Measurements from ENCODE around the gene MGAT5. TPM values are rescaled to one million over a fixed set of nuclear protein-coding genes. Genes with fewer than 3 reads are reported as not detected.
A peak's percentile ranks its signal among the peaks of the same experiment; 100 is the strongest.

The MGAT5 gene
- total and polyA plus RNA-seq, 4 donors = 6.1 to 49.7 (median 22.1) TPM

DNA sequence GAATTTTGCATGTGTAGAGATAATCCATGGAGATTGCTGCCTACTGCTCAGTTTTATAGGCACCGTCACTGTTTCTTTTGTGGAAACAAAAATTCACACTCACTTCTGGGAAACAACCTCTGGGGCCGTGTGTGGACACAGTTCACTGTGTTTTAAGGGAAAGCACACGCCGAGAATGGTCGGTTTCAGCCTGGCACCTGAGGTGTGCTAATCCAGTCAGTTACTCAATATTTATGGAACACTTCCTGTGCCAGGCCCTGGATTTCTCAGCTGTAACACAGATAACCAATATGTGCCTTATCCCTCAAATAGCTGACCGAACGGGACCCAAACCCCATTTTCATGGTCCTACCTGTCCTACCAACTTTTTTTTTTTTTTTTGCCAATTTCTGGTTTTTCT is 179.6 kb downstream of the MGAT5 start:
- Histone ChIP-seq H3K4me3 (ENCODE audit: low read length in 2 of 2) (no peak overlapping the region), H3K4me1 (ENCODE audit: control insufficient read depth in 1 of 2, insufficient read depth in 2 of 2, low read length in 2 of 2) (no peaks in the 10 kb centered on the region), H3K36me3 (ENCODE audit: control insufficient read depth in 1 of 2, insufficient read depth in 2 of 2, low read length in 1 of 2) (no peaks in the 10 kb centered on the region), H3K27me3 (ENCODE audit: control insufficient read depth in 1 of 2, insufficient read depth in 2 of 2, low read length in 1 of 2) (no peaks in the 10 kb centered on the region), H3K9me3 (ENCODE audit: control insufficient read depth, low read length) (no peaks in the 10 kb centered on the region), H3K27ac (ENCODE audit: low read depth in 1 of 2, low read length in 2 of 2) (no peak overlapping the region)
- intact Hi-C loops (cut with DNase I) = no loop called here
- ATAC-seq (ENCODE audit: low FRiP score) = no peak
- no peak for DNase-seq
- WGBS, 2 donors = 92 to 94% methylated on average over 7 of the region's 7 CpGs

DNA sequence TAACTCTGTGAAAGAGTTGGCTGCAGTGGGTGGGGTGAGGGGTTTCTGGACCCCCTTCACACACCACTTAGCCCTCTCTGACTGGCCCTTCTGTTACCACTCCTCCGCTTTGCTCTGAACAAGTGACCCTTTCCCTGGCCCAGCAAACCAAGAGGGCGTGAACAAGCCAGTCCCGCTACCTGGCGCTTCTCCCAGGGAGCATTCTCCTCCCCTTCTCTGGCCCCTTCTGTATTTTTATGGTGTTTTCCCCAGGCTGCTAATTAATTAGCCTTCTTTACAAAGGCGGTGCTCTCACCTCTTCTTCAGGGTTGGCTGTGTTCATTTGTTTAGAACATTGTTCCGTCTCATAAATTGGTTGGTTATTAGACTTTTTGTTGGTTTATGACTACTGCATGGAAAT is 180.1 kb downstream of the MGAT5 start:
- Histone ChIP-seq H3K36me3 (ENCODE audit: control insufficient read depth in 1 of 2, insufficient read depth in 2 of 2, low read length in 1 of 2) (no peaks in the 10 kb centered on the region), H3K9me3 (ENCODE audit: control insufficient read depth, low read length) (no peaks in the 10 kb centered on the region), H3K27ac (ENCODE audit: low read depth in 1 of 2, low read length in 2 of 2) (no peak overlapping the region), H3K4me1 (ENCODE audit: control insufficient read depth in 1 of 2, insufficient read depth in 2 of 2, low read length in 2 of 2) (no peaks in the 10 kb centered on the region), H3K4me3 (ENCODE audit: low read length in 2 of 2) (no peak overlapping the region), H3K27me3 (ENCODE audit: control insufficient read depth in 1 of 2, insufficient read depth in 2 of 2, low read length in 1 of 2) (no peaks in the 10 kb centered on the region)
- DNase-seq = no peak
- ATAC-seq (ENCODE audit: low FRiP score) = peak; percentile 33
- intact Hi-C loops (cut with DNase I) = no loop called here
- WGBS, 2 donors = 95% methylated on average over 6 of the region's 6 CpGs

DNA sequence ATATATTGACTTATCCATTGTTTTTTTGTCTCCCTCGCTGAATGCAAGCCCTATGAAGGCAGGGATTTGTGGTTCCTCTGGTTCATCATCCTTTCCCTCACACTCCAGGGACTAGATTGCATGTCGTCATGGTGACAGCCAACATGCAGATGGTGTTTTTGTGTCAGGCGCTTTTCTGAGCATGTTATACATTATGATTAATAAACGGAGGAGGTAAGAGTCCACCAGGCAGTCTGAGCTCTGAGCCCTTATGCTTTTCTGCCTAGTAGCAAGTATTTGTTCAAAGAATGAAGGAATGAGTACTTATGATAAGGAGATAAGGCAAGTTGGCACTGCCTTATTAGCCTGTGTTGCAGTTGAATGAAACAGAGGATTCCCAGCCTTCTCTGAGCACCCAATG is 181.6 kb downstream of the MGAT5 start:
- Histone ChIP-seq H3K4me3 (ENCODE audit: low read length in 2 of 2) (no peak overlapping the region), H3K27ac (ENCODE audit: low read depth in 1 of 2, low read length in 2 of 2) (no peak overlapping the region), H3K9me3 (ENCODE audit: control insufficient read depth, low read length) (no peaks in the 10 kb centered on the region), H3K36me3 (ENCODE audit: control insufficient read depth in 1 of 2, insufficient read depth in 2 of 2, low read length in 1 of 2) (peaks cover 0 to 2% of the 10 kb centered on the region in 2 donors), H3K27me3 (ENCODE audit: control insufficient read depth in 1 of 2, insufficient read depth in 2 of 2, low read length in 1 of 2) (no peaks in the 10 kb centered on the region), H3K4me1 (ENCODE audit: control insufficient read depth in 1 of 2, insufficient read depth in 2 of 2, low read length in 2 of 2) (no peaks in the 10 kb centered on the region)
- ATAC-seq (ENCODE audit: low FRiP score) (no peak), DNase-seq (no peak)
- 88 to 89% methylated on average over 4 of the region's 4 CpGs for WGBS, 2 donors
- intact Hi-C loops (cut with DNase I) = no loop called here

DNA sequence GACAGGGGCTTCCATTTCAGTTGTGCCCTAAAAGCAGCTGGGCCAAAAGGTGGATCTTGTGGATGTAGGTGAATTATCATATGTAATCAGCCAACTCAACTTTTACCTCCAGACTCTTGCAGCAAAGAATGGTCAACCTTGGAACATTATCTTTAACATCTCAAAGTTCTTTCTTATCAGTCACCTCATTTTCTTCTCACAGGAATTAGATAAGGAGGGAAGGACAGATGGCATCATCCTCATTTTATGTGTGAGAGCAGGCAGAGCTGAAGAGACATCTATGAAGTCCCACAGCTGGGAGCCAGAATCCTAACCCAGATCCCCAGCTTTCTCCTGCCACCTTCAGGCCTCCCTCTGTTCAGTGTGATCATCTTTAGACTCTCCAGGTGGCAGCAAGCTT is 182.1 kb downstream of the MGAT5 start:
- no peak for ATAC-seq (ENCODE audit: low FRiP score)
- DNase-seq = no peak
- intact Hi-C loops (cut with DNase I) = no loop called here
- peaks cover 0 to 2% of the 10 kb centered on the region in 2 donors for H3K36me3 ChIP-seq (ENCODE audit: control insufficient read depth in 1 of 2, insufficient read depth in 2 of 2, low read length in 1 of 2)
- no peaks in the 10 kb centered on the region for H3K27me3 ChIP-seq (ENCODE audit: control insufficient read depth in 1 of 2, insufficient read depth in 2 of 2, low read length in 1 of 2)
- H3K9me3 ChIP-seq (ENCODE audit: control insufficient read depth, low read length) = no peaks in the 10 kb centered on the region
- H3K4me3 ChIP-seq (ENCODE audit: low read length in 2 of 2) = no peak overlapping the region
- no peaks in the 10 kb centered on the region for H3K4me1 ChIP-seq (ENCODE audit: control insufficient read depth in 1 of 2, insufficient read depth in 2 of 2, low read length in 2 of 2)
- H3K27ac ChIP-seq (ENCODE audit: low read depth in 1 of 2, low read length in 2 of 2) = no peak overlapping the region

DNA sequence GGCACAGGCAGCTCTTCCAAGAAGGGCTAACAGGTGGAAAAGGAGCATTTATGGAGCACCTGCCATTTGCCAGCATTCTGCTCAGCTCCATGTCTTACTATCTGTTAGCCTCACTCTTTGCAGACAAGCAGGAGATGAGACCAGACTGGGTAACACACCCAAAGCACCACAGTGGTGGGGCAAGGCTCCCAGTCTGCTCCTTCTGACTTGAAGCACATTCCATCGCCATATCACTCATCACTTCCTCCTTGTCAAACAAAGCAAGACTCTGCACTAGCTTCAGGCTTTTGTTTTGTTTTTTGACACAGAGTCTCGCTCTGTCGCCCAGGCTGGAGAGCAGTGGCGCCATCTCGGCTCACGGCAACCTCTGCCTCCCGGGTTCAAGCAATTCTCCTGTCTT is 182.8 kb downstream of the MGAT5 start:
- H3K4me3 ChIP-seq (ENCODE audit: low read length in 2 of 2) = no peak overlapping the region
- no peak overlapping the region for H3K27ac ChIP-seq (ENCODE audit: low read depth in 1 of 2, low read length in 2 of 2)
- intact Hi-C loops (cut with DNase I) = no loop called here
- H3K4me1 ChIP-seq (ENCODE audit: control insufficient read depth in 1 of 2, insufficient read depth in 2 of 2, low read length in 2 of 2) = no peaks in the 10 kb centered on the region
- no peaks in the 10 kb centered on the region for H3K27me3 ChIP-seq (ENCODE audit: control insufficient read depth in 1 of 2, insufficient read depth in 2 of 2, low read length in 1 of 2)
- DNase-seq = no peak
- ATAC-seq (ENCODE audit: low FRiP score) = no peak
- H3K36me3 ChIP-seq (ENCODE audit: control insufficient read depth in 1 of 2, insufficient read depth in 2 of 2, low read length in 1 of 2) = peaks cover 0 to 2% of the 10 kb centered on the region in 2 donors
- H3K9me3 ChIP-seq (ENCODE audit: control insufficient read depth, low read length) = no peaks in the 10 kb centered on the region
- WGBS, 2 donors = 92 to 96% methylated on average over 7 of the region's 7 CpGs

DNA sequence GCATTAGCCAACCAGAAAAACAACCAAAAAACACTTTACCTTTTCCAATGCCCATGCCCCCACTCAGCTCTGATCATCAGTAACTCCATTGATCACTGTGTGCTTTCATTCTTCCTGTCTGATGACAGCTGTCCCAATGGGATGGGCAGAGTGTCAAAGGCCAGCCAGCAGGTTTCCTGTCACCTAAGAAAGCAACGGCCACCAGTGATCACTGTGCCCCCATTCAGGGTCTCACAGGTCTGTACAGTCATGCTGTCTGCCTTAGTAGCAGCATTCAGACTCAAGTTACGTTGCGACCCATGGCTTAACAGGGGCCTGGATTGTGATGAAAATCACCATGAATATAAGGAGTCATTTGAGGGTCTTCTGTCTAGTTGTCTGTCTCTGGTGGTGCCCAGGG is 184.5 kb downstream of the MGAT5 start:
- Histone ChIP-seq H3K4me1 (ENCODE audit: control insufficient read depth in 1 of 2, insufficient read depth in 2 of 2, low read length in 2 of 2) (no peaks in the 10 kb centered on the region), H3K27me3 (ENCODE audit: control insufficient read depth in 1 of 2, insufficient read depth in 2 of 2, low read length in 1 of 2) (no peaks in the 10 kb centered on the region), H3K27ac (ENCODE audit: low read depth in 1 of 2, low read length in 2 of 2) (no peak overlapping the region), H3K36me3 (ENCODE audit: control insufficient read depth in 1 of 2, insufficient read depth in 2 of 2, low read length in 1 of 2) (peaks cover 0 to 2% of the 10 kb centered on the region in 2 donors), H3K9me3 (ENCODE audit: control insufficient read depth, low read length) (no peaks in the 10 kb centered on the region), H3K4me3 (ENCODE audit: low read length in 2 of 2) (no peak overlapping the region)
- DNase-seq = no peak
- ATAC-seq (ENCODE audit: low FRiP score) = no peak
- WGBS, 2 donors = 73 to 79% methylated on average over 3 of the region's 3 CpGs
- intact Hi-C loops (cut with DNase I) = no loop called here

DNA sequence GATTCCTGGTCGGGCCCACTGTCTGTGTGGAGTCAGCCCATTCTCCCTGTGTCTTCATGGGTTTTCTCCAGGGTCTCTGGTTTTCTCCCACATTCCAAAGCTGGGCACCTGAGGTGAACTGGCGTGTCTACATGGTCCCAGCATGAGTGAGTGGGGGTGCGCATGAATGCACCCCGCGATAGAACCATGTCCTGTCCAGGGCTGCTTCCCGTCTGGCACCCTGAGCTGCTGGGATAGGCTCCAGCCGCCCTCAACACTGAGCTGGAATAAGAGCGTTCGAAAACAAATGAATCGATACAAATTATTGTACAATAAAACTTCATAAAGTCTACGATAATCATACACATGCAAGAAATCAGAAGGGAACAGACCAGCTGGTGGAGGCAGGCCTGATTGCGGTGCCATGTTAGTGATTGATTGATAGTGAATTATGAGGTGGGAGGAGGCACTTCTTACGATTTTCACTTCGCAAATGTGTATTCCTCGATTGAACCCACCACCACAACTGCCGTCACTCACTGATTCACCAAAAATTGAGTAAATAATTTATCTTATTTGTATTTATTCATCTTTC is 186.6 kb downstream of the MGAT5 start:
- Histone ChIP-seq H3K4me1 (ENCODE audit: control insufficient read depth in 1 of 2, insufficient read depth in 2 of 2, low read length in 2 of 2) (no peaks in the 10 kb centered on the region), H3K9me3 (ENCODE audit: control insufficient read depth, low read length) (no peaks in the 10 kb centered on the region), H3K27ac (ENCODE audit: low read depth in 1 of 2, low read length in 2 of 2) (no peak overlapping the region), H3K4me3 (ENCODE audit: low read length in 2 of 2) (no peak overlapping the region), H3K36me3 (ENCODE audit: control insufficient read depth in 1 of 2, insufficient read depth in 2 of 2, low read length in 1 of 2) (peaks cover 0 to 2% of the 10 kb centered on the region in 2 donors), H3K27me3 (ENCODE audit: control insufficient read depth in 1 of 2, insufficient read depth in 2 of 2, low read length in 1 of 2) (no peaks in the 10 kb centered on the region)
- no peak for DNase-seq
- ATAC-seq (ENCODE audit: low FRiP score) = no peak
- WGBS, 2 donors = 95 to 96% methylated on average over 16 of the region's 16 CpGs
- intact Hi-C loops (cut with DNase I) = no loop called here

DNA sequence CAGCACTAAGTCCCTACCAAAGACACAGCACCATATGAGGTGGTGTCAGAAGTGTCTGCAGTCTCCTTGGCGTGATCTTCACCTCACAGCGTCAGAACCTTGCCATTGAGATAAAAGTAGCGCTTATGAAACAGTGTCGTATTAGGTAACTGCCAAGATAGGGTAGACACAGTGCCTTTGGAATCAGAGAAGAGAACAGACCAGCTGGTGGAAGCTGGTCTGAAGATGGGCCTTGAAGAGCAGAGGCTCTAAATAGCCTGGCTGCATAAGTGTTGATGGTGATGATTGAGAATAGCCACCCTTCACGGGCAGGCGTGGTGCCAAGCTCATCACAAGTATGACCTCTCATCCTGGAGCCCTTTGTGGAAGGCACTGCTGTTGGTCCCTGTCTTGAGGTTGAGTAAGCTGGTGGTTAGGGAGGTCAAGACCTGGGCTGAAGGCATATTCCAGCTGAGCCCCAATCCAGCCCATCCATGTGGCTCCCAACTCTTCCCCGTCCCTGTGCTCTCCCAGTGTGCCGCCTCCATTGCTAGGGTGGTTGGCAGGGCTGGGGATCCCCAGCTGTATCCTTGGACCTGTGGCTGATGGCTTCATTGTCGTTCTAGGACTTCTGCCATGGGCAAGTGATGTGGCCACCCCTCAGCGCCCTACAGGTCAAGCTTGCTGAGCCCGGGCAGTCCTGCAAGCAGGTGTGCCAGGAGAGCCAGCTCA is 187.4 kb downstream of the MGAT5 start:
- no peak for DNase-seq
- no peak overlapping the region for H3K4me3 ChIP-seq (ENCODE audit: low read length in 2 of 2)
- H3K4me1 ChIP-seq (ENCODE audit: control insufficient read depth in 1 of 2, insufficient read depth in 2 of 2, low read length in 2 of 2) = no peaks in the 10 kb centered on the region
- intact Hi-C loops (cut with DNase I) = no loop called here
- 96 to 97% methylated on average over 11 of the region's 11 CpGs for WGBS, 2 donors
- ATAC-seq (ENCODE audit: low FRiP score) = no peak
- H3K27me3 ChIP-seq (ENCODE audit: control insufficient read depth in 1 of 2, insufficient read depth in 2 of 2, low read length in 1 of 2) = no peaks in the 10 kb centered on the region
- no peaks in the 10 kb centered on the region for H3K9me3 ChIP-seq (ENCODE audit: control insufficient read depth, low read length)
- H3K36me3 ChIP-seq (ENCODE audit: control insufficient read depth in 1 of 2, insufficient read depth in 2 of 2, low read length in 1 of 2) = peaks cover 0 to 2% of the 10 kb centered on the region in 2 donors
- no peak overlapping the region for H3K27ac ChIP-seq (ENCODE audit: low read depth in 1 of 2, low read length in 2 of 2)

DNA sequence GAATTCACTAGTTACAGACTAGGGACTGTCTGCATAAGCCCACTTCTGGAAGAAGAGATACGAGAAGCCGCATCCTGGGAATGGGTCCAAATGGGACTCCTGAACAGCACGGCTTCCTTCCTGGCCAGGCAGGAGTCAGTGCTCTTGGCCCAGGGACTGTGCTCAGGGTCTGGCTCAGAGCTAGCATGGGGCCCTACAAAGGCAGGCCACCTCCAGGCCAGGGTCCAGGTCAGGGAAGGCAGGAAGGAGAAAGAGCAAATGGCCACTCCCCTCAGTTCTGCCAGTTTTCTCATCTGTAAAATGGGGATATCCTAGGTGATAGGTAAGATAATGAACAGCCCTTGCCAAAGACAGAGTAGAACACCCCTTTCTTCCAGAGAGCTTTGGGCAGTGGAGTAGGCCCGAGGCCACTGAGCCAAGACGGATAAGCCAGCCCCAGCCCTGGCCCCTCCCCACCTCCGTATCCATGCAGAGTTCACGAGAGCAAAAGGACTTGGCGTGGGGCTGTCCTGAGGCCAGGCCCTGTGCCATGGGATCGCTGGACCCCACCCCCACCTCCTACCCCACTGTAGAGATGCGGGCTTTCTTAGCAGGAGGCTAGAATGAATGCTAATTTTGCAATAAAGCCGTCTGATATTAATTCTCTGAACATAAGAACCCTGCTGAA is 190.1 kb downstream of the MGAT5 start:
- Histone ChIP-seq H3K27ac (ENCODE audit: low read depth in 1 of 2, low read length in 2 of 2) (no peak overlapping the region), H3K27me3 (ENCODE audit: control insufficient read depth in 1 of 2, insufficient read depth in 2 of 2, low read length in 1 of 2) (no peaks in the 10 kb centered on the region), H3K4me1 (ENCODE audit: control insufficient read depth in 1 of 2, insufficient read depth in 2 of 2, low read length in 2 of 2) (no peaks in the 10 kb centered on the region), H3K9me3 (ENCODE audit: control insufficient read depth, low read length) (no peaks in the 10 kb centered on the region), H3K4me3 (ENCODE audit: low read length in 2 of 2) (no peak overlapping the region), H3K36me3 (ENCODE audit: control insufficient read depth in 1 of 2, insufficient read depth in 2 of 2, low read length in 1 of 2) (peaks cover 0 to 2% of the 10 kb centered on the region in 2 donors)
- WGBS, 2 donors = 85 to 86% methylated on average over 11 of the region's 11 CpGs
- DNase-seq (no peak), ATAC-seq (ENCODE audit: low FRiP score) (no peak)
- intact Hi-C loops (cut with DNase I) = no loop called here
